GM12873 (cell line): ENCODE results near the gene NOC3L.

Source experiments
- CTCF ChIP-seq: IDR thresholded peaks from 2 replicates; pipeline ENCODE4 v1.5.1; 2012; ENCODE audit warnings: low read depth, mild to moderate bottlenecking, moderate library complexity, low read length, control low read depth; ENCODE audit not compliant: insufficient read depth; ENCODE audit errors: missing control alignments

Gene NOC3L

GRCh38 chr10:94376865-94377264, 14.1 kb upstream of the NOC3L start:
- no peak for TF ChIP-seq CTCF

GRCh38 chr10:94375374-94375773, 12.6 kb upstream of the NOC3L start:
- no peak for TF ChIP-seq CTCF

- no peak for TF ChIP-seq CTCF
Observed at GRCh38 chr10:94370501-94370900, 7.8 kb upstream of the NOC3L start.

- no peak for TF ChIP-seq CTCF
Observed at GRCh38 chr10:94366382-94366781, 3.6 kb upstream of the NOC3L start.

- no peak for TF ChIP-seq CTCF
Observed at GRCh38 chr10:94364482-94364881, 1.7 kb upstream of the NOC3L start.

- TF ChIP-seq CTCF: no peak
Observed at GRCh38 chr10:94363251-94363565, 469 bp upstream of the NOC3L start.

- no peak for TF ChIP-seq CTCF
Observed at GRCh38 chr10:94361171-94361794, 1.5 kb downstream of the NOC3L start.
